HL-60/S4 (cell line): ENCODE results near the gene KERA.

Experiments
- in situ Hi-C: fragments of 300-500 bp; cut with MboI; formaldehyde crosslinking; loops from 2 replicates; pipeline ENCODE4 v1.14.3; 2022; ENCODE audit warnings: low sequenced_read_pairs

Gene KERA

DNA sequence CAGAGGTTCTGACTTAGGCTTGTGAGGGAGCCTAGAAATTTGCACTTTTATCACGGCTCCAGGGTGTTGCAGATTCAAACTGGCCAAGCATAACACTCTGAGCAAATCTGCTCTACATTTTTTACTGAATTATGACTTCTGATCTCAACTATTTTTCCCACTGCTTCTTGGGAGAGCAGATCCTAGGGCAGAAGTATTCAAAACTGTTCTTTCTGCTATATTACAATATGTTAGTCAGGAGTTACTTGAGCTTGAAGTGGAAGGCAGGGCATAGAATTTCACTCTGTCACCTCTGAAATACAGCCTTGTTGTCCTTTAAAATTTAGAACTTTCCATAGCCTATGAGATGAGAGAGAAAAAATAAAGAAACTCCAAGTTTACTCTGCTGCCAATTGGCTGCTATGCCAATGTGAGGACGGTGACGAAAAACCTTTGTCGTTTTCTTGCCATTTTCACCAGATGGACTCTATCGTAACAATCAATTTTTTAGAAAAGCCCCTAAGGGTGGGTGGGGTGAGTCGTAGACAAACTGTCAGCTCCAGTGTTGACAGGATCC lies 16.4 kb upstream of the KERA start:
- in situ Hi-C loops, result no loop called here

DNA sequence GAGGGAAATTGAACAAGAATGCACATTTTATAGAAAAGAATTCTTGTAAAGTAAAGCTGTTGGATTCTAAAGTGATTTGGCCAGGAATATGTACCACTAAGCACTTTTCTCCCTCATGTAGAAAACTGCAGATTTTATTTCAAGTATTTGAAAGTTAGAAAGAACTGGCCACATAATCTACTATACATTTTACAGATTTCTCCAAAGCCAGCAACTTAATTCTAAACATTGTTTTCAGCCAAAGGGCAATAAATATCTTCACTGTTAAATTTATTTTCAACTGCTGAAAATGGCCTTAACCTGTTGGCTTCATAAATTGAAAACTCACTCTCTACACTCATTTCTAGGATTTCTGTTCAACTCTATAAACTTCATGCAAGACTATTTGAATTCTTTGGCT lies 15.6 kb upstream of the KERA start:
- in situ Hi-C loops, result no loop called here

DNA sequence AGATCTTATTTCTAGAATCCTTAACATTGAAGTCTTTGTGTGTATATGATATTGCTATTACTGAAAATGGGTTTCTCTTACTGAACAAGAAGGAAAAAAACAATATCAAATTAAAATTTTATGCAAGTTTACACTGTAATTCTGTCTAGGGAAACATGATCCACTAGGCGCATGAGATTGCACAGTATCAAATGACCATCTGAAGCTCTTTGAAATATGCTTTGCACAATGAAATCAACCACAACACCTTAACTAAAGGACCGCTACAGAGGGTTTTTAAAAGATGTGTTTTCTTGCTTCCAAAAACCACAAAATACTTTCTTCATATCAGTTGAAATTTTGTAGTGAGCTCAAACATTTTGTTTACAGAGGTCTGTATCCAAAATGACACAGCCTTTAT lies 15.1 kb upstream of the KERA start:
- in situ Hi-C loops, result no loop called here

DNA sequence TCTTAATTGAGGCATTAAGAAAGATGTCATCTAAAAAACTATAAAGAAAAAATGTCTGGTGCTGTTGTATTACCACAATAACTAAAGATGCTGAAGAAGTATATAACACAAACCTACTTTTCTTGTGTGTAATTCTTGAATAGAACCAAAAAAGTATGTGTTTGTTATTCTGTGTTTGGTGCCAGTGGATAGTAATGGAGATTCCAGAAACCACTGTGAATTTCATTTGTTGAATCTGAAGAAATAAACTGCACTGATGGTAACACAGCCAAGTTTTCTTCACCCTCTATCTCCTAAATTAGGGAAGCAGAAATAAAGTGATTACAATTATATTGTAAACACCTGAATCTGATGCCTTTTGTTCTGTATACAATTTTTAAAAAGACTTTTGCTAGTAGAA lies 13.1 kb upstream of the KERA start:
- in situ Hi-C loops, result no loop called here

DNA sequence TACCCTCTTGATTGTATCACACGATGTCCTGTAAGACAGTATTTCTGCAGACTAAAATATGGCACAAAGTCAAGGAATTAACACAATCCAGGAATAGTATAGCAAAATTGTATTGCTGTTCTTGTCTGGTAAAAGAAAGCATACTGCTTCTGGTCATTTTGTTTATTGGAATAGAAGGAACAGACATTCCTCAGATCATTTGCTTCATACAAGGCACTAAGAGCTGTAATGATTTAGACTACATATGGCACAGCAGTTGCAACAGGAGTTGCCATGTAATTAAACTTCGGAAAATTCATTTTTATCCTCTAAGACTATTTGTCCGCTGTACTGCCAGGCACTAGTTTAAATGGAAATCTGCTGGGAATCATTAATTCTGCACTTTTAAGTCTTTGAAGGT lies 7.6 kb upstream of the KERA start:
- in situ Hi-C loops, result no loop called here

DNA sequence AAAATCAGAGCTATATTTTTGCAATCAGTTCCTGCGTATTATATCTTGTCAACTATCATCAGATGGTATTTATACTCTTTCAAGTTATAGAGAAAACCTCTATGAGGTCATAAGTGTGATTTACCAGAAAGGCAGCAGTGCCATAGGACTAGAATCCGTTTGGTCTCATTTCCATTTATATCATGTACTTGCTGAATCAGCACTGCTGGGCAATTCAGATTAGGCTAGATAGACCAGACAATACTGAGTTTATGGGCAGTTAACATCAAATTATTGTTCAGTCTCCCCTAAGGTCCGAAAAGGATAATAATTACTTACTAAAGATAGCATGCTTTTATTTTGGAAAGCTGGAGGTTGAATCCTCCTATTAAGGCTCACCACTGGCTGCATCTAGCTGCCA lies 6.8 kb upstream of the KERA start:
- in situ Hi-C loops, result no loop called here

DNA sequence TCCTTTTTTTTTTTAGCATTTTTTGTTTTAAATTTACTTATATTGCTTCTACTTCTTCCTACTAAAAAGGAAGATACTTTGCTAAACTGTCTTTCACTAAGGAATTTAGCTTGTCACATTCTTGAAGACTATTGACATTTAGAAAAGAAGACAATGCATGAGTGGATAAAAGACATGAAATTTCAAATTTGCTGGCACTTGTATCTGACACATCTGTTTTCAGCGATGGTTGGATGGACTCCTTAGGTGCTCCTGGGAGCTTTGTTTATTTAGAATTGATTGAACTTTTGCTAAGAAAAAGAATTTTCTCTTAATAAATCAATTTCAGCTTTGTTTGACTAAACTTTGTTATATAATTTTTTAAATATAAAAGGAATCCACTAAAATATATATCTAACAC lies 3.3 kb upstream of the KERA start:
- in situ Hi-C loops, result no loop called here

DNA sequence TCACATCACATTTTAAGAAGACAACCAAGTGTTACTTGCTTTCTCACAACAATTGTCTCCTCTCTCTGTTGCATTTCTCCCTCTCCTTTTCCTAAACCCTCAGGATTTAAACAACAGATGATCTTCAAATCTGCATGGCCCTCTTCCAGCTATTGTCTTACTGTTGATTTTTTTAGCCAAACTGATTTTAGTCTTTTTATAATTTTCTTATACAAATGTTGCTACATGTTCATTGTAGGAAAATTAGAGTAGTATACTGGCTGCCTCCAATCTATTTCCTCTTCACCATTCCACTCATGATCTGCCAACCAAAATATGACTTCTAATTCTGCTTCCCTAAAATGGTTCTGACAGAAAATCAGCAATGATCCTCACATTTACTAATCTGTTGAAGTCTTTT lies 1.4 kb upstream of the KERA start:
- in situ Hi-C loops, result no loop called here

DNA sequence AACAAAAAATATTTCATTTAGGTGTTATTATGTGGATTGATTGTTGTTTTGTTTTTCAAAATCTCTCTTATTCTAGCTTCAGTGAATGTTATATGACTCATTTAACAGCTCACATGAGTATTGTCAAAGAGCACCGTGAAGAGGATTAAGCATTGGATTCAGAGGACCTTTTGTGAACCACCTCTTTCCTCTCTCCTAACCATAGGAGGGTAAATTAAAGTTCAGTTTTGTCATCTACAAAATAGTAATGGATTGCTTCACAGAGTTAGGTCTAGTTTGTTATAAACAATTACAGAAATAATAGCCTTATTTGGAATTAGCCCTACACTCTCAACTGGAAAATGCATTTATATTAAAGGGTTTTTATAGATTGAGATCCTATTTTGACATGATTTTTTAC lies 962 bp upstream of the KERA start:
- in situ Hi-C loops, result no loop called here

DNA sequence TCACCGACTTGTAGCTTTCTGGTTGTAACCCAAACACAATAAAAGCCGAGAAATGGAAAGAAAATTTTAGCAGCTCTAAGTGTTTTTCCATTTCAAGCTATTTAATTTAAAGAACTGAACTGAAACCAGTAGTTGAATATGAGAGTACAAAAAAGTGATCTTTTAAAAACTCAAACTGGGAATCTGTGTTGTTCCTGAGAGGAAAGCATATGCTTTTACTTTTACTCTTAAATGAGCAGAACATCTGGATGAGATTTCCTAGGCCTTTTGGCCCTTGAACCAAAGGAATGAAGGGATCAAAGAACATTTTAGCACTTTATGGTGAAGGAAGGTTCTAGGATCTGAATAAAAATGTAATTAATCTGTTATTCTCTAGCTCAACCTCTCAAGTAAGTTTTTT lies 1.3 kb downstream of the KERA start:
- in situ Hi-C loops, result no loop called here

DNA sequence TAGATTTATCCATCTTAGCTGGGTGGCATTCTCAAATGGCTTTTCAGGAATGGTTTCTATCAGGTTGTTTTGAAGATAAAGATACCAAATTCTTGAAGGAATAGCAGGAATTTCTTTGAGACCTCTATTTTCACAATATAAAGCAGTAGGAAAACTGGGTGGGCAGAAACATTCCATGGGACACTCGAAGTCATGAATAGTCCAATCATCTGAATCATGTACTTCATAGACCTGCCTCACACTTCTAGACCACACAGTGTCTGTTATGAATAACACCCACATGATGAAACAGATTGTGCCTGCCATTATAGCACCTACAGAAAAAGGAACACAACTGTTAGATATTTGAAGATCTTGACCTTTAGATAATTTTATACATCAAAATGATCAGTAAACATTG lies 1.8 kb downstream of the KERA start:
- in situ Hi-C loops, result no loop called here

DNA sequence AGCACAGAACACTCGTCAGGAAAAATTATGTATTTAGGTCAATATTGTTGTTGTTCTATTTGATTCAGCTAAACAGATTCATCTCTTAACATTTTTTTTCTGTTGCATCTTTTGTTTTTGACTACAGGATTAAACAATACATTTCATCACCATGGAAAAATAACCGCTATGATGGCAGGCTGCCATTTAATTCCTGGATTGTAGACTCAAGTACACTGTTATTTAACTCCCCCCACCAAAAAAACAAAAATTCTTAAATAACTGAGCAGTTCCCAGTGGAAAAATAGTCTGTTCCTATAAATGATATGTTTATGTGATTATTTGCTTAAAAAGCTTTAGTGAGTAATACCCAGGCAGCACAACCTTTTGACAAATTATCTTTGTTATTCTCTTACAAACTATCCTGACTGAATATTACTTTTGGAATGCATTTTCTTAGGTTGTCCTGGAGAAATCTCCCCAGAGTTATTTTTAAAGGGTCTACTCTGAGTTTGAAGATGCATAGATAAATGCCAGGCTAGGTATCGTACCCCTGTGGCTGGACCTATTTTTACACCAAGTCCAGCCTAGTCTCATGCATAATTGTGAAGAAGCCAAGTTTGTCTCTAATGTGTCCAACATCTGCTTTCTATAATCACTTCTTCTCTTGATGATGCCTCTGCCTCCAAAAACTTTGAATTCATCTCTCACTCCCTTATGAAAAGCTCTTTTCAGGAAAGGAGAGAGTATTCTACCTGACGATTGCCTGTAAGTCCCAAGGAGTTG lies 3.7 kb downstream of the KERA start:
- in situ Hi-C loops, result no loop called here

DNA sequence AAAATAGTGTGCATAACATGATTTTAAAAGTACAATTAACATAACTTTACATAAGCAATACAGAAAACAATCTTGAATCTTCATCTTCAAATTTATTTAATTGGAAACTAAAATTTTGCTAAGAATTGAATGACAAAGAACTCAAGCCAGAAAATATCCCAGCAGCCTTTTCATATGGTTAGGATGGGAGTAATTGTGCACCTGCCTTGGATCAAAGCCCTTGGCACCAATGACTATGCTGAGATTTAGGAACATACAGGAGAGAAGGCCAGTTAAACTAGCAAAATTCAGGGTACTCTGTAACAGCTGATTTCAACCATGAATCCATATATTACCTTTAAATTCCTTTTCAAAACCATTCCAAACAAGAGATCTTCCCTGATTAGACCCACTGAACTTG lies 5.8 kb downstream of the KERA start:
- in situ Hi-C loops, result no loop called here

DNA sequence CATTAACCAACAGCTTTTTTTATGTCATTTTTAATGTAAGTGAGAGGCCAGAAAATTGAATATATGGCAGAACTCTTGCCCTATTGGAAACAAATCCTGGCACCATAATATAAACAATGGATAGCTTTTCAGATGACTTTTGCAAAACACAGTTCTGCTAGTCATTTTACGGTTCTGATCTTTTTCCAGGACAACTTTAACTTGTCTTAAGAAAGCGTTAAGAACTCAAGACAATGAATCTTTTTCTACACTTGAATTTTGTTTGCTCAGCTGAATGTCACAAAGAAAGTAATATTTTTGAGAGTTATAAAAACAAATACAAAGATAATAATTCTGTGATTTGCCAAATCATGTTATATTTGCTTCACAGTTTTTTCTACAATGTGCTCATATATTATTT lies 13.2 kb downstream of the KERA start:
- in situ Hi-C loops, result no loop called here

DNA sequence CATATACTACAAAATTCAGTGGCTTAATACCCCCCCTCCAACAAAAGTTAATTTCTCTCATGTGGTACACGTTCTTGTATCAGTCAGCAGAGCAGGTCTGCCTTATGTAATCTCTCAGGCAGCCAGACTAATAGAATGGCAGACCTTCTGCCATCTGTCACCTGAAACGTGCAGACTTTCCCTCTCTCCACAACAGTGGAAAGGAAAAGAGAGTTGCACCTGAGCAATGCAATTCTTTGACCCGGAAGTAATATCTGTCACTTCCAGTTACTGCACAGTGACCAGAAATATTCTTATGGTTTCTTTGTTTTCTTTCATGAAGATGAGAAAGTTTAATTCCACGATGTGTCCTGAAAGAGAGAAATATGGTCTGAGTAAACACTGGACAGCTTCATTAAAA lies 14.4 kb downstream of the KERA start:
- in situ Hi-C loops, result no loop called here

DNA sequence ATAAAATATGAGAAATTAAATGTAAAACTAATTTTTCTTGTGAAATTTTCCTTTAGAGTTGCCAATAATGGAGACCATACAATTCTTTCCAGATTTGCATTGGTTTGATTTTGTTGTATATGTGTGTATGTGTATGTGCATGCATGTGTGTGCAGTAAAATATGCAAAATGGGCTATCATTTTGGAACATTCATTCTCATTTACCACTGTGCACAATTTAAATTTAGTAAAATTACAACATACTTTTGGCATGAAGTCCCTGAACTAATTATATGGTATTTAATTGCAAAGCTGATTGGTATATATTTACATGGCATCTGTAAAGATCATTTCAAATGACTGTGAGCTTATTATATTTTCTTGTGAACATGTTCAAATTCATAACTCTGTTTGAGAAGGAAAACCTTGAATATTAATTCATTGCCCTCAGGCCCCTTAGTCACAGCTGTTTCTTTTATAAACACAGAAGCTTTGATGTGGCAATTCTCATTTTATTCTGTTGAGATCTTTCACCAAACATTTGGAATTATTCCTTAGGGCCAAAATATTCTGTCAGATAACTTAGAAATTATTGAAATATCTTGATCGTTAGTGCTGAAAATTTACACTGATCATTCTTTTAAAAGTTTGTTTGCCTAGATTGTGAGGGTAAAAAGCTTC lies 17.6 kb downstream of the KERA start:
- in situ Hi-C loops, result no loop called here

DNA sequence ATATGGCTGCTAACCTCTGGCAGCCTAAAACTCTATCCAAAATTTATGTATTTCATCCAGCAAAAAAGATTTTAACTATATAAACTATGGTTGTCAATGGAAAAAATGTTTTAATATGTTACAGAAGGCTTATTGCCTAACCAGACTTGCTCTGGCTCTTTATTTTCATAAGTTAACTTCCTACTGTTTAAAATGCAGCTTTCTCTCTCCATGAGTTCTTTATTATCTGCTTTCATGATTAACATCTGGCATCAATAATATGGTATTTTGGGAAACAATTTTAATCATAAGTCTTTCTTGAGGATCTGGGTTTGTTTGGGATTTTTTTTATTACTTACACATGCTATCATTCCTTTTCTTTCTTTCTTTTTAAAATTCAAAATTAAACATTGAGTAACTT lies 20.5 kb downstream of the KERA start:
- in situ Hi-C loops, result no loop called here

DNA sequence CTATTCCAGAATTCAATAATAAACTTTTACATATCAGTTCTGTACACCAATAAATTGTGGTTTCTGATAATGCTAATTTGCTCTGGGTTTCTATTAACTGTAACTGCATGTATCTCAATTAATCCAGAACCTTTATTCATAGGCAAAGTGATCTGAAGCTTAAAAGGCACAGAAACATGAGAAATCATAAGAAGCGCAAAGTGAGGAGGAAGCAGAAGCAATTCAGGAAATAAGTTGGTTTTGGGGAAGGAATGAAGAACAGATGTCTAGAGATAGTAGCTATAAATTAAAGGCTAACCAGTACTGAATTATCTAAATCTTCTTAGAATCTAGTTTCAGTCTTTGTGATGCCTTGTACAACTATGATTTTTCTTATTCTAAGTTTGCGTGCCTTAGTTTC lies 24.6 kb downstream of the KERA start:
- in situ Hi-C loops, result no loop called here

DNA sequence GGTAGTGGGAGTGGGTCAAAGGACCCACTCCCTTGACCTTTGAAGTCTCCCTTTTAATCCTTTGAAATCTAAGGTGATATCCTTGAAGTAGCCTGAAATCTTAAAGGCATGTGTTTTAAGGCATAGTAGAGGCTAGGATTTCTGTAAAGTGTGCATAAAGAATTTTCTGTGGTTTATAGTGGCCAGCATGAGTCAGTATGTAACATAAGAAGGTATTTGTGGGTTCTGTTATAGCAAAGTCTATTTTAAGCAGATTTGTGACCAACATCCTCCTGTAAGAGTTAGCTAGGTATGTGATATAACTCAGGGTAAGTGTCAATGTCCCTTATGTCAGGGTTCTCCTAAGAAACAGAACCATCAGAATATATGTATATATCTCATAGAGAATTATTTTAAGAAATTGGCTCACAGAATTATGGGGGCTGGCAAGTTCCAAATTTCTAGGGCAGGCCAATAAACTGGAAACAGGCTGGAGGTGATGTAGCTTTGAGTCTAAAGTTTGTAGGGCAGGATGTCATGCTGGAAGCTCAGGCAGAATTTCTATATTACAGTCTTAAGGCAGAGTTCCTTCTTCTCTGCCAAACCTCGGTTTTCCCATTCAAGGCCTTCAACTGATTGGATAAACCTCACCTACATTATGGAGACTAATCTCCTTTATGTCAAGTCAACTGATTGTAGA lies 34.4 kb downstream of the KERA start:
- in situ Hi-C loops, result no loop called here

DNA sequence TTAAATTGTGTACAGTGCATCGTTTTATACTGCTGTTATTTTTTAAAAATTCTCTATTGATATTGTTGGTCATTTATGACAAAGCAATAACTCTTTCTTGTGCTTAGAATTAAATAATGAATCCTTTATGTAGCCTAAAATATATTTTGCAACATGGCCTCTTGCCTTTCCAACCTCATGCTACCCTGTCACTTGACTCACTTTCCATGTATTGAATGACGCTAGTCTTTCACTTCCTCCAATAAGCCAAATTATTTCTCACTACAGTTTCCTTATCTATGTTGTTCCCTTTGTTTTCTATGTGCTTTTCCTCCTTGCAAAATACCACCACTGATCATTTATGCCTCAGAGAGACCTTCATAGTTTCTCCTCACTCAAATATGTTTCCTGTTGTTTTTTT lies 36.7 kb downstream of the KERA start:
- in situ Hi-C loops, result no loop called here

DNA sequence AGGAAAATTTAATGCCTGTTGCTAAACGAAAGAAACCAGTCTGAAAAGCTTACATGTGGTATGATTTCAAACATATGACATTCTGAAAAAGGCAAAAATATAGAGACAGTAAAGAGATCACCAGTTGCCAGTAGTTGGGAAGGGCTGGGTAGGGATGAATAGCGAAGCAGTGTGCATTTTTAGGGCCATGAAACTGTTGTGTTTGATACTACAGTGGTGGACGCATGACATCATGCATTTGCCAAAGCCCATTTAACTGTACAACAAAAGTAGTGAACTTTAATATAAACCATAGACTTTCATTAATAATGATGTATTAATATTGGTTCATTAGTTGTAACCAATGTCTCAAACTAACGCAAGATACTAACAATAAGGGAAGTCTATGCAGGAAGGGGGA lies 38.4 kb downstream of the KERA start:
- in situ Hi-C loops, result no loop called here
